Activated T-cell treated with anti-CD3 and anti-CD28 coated beads, Interleukin-2, amount 50 U/mL, for 1 hour (primary cell): ENCODE measurements around the gene COL4A2.
A peak's percentile ranks its signal among the peaks of the same experiment; 100 is the strongest.
"Not testable (repeated sequence)": the region's sequence is repeated elsewhere in the genome, so short reads cannot be mapped to it uniquely, and the experiment has no call there.

Source experiments
- DNase-seq: peaks from one replicate; pipeline ENCODE4 v3.0.0-alpha.2; 2020

COL4A2 gene

GRCh38 chr13:110444226-110444653 is 137.2 kb downstream of the COL4A2 start:
- DNase-seq, result no peak

DNA sequence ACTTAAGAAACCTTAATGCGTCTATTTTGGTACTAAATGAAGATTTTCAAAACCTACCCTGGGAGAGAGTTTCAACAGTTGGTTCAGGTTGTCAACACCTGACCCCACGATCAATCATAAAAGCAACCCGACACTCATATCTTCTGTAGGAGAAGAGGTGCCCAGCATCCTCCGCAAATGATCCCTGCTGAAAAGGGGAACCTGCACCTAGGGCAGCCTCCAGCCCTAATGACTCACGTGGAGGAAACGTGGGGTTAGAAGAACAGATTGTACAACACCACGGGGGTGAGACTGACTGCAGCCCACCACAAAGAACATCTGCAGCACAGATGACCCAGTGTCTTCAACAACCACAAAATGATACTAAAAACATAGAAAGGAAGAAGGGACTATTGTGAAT is 138.1 kb downstream of the COL4A2 start:
- DNase-seq, result no peak

DNA sequence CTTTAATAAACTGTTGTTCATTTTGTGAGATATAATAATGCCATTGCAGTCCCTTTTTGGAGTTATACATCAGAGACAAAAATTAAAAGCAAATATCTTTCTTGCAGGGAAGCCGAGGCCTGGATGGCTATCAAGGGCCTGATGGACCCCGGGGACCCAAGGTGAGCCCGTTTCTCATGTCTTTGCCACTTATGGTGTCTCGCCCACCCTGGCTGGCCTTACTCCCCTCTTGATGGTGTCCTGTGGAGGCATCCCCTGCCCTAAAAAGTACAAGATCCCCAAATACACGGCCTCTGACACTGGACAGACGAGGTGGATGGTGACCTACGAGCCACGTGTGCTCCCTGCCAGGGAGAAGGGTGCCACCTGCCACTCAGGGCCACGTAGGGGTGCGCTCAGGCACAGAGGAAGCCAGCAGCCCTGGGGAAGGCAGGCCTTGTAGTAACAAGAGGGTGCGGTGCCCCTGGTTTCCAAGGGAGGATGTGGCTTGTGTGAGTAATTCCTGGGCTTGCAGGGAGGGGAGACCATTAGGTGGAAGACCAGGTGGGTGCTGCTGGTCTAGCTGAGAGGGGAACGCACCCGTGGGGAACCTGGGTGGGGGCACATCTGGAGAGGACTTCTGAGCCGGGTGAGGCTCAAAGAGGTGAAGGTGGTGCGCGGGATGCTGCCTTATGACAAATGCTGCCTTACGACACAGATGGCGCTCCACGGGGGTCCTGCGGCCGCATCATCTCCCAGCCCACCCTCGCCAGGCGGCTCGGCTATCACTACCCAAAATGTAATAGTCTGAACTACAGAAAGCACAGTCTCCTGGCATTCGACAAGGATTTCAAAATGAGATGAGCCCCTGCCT is 138.9 kb downstream of the COL4A2 start:
- DNase-seq, result no peak

- DNase-seq, result no peak
Measured at GRCh38 chr13:110446575-110446890, 139.4 kb downstream of the COL4A2 start.

DNA sequence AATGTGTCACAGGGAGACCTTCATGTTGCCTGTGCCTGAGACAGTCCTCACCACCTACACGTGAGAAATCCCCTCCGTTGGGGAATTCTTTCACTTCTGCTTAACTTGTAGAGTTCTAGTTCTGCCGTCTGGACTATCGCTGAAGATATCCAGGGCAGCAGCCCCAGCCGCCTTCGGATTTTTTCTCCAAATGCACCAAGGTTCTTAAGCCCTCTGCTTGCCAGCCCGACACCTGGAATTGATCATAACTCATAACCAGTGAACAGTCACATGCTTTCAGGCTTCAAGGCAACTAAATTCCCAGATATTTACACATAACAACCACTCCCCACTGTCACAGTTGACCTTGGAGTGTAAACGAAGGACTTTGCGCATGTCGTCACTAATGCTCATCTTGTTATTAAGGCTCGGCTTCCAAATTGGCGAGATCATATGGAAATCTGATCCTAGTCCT is 140.0 kb downstream of the COL4A2 start:
- DNase-seq, result no peak

GRCh38 chr13:110447801-110448200 is 140.7 kb downstream of the COL4A2 start:
- no peak for DNase-seq

DNA sequence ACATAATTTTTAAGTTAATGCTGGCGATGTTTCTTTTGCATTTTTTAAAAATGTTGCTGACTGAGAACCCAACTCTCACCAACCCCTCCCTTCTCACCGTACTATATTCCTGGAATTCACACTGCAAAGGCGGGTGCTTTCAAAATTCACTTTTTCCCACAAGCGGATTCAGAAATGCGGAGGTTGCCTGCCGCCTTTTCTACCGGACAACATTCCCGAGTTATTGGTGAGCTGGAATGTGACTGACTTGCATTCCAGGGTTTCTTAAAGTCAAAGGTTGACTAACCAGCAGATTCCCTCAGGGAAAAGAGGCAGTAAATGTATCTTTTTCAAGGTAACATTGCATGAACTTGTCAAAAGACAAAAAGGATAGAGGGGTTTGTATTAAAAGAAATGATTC is 141.1 kb downstream of the COL4A2 start:
- no peak for DNase-seq

DNA sequence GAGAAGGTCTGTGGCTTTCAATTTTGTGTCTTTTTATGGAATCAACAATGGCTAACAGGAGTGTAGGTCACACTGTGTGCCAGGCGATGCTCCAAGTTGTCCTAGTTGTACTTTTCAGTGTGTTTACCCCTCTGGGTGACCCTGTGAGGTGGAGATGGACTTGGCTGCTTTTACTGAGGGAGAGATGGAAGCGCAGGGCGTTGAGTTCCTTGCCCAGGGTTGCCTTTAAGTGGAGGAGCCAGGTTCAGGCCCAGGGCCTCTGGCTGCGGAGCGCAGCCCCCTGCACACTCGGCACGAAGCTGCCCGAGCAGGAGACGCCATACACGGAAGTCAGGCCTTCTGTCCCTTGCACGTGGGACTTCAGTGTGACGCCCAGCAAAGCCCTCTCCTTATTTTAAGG is 141.6 kb downstream of the COL4A2 start:
- no peak for DNase-seq

DNA sequence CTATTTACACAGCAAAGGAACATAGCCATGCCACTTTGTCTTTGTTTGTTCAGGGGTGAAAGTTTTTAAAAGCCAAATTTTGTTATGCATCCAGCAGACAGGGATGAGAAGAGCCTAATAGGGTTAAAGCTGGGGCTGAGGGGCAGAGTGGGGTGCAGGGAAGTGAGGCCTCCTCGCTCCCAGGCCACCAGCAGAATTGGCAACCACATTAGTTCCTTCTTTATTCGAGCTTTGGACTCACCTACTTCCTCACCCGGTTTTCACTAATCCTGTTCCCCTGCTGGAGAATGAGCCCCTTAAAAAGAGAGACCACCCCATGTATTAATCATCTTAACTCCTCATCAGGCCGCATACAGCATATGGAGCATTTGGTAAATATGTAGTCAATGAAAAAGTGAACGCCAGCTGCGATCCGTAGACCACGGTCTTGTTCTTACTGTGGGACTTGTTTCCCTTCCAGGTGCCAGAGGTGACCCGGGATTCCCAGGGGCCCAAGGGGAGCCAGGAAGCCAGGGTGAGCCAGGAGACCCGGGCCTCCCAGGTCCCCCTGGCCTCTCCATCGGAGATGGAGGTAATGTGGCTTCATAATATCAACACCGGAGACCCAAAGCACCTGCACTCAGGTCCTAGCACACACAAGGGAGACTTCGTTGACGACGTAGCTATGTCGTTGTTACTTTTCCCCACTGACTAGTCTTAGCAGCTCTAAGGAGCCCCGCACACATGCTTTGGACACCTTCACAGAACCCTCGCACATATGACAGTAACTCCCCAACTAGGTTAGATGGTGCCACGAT is 142.3 kb downstream of the COL4A2 start:
- no peak for DNase-seq

DNA sequence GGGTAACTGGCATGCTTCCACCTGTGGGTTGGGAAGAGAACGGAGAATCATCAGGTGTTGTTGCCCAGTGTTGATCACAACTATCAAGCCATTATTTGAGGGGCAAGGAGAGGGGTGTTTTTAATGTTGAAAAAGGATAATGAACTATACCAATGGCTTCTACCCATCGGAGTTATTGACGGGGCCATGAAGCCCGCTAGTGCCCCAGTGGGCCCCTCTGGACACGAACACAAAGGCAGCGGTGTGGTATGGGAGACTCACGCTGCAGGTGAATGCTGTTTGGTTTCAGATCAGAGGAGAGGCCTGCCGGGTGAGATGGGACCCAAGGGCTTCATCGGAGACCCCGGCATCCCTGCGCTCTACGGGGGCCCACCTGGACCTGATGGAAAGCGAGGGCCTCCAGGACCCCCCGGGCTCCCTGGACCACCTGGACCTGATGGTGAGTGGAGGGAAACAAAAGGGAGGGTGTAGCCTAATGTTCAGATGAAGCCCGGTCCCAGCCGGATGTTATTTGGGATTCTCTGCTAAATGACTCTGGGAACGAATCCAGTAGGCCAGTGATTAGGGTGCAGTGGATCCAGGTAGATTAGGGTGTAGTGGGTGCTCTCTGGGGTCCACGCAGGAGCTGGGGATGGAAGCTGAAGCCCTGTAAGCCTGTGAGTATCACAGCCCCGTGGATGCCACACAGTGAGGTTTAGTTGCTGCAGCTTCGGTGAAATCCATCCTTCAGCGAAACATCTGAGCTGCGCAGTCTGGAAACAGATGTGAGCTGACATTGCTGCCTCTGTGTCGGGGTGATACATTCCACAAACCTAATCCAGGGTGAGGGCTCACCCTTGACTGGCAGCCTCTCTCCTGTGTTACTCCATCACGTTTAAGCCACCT is 143.2 kb downstream of the COL4A2 start:
- DNase-seq, result no peak

- DNase-seq, result no peak
Measured at GRCh38 chr13:110450941-110451730, 144.1 kb downstream of the COL4A2 start.

DNA sequence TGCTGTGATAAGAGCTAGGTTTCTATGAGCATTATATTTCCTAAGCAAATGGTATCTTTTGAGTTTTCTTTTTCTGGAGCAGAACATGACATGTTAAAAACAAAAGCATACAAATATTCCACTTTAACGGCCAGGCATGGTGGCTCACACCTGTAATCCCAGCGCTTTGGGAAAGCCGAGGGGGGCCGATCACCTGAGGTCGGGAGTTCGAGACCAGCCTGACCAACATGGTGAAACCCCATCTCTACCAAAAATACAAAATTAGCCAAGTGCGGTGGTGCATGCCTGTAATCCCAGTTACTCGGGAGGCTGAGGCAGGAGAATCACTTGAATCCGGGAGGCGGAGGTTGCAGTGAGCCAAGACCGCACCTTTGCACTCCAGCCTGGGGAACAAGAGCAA is 146.0 kb downstream of the COL4A2 start:
- DNase-seq, result not testable (repeated sequence)

DNA sequence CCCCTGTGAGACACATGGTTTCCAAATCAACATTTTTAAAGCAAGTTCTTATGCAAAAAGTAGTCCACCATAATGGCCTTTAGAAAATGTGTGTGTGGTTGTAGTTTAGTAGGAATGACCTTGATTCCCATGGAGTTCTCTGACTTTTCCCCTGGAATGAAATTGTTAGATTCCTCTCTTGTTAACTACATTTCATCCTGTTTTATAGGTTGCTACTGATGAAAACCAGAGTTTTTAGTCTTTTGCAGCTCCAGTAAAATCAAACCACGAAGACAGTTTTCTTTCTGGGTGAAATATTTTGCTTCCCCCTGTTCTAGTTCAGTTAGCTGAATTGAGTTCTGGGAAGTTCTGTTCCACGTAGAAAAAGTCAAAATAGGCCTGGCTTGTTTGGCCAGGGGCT is 146.7 kb downstream of the COL4A2 start:
- no peak for DNase-seq

DNA sequence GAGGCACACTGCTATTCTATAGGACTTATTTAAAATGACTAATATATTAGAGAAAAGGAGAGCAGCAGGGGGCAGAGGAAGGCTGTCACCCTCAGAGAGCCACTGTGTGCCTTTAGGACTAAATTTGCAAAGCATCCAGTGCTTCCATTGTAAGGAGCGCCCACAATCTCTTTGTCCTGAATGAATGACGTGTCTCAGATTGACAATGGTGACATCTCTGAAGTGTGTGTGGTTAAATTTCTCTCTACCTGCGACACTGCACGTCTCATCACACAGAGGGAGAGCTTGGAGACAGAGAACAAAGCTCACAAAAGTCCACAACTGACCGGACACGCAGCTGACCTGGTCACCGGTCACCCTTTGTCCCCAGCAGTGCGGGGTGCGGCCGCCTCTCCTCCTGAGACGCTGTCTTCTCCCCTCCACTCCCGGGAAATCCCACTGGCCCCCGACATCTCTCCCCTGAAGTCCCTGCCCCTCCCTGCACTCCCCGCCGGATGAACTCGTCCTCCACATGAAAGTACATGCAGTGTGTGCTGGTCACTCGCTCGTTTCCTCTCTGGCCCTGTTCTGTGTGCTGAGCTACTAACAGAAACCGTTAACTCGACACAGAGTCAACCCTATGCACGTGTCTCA is 147.3 kb downstream of the COL4A2 start:
- no peak for DNase-seq

DNA sequence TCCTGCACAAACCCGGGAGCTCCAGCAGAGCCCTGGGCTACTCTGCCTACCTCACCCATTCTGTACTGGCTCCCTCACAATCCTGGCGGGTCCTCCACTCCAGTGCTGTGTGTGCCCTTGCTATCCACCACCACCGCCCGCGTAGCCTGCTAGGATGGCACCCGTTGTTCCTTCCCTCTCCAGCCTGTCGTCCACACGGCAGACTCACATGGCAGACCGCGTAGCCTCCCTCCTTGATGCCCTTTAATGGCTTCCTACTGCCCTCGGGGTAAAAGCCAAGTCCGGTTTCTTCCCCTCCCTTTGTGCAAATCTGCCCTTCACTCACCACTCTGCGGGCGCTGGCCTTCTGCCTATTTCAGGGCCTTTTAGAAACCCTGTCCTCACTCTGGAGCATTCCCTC is 147.9 kb downstream of the COL4A2 start:
- DNase-seq, result no peak

DNA sequence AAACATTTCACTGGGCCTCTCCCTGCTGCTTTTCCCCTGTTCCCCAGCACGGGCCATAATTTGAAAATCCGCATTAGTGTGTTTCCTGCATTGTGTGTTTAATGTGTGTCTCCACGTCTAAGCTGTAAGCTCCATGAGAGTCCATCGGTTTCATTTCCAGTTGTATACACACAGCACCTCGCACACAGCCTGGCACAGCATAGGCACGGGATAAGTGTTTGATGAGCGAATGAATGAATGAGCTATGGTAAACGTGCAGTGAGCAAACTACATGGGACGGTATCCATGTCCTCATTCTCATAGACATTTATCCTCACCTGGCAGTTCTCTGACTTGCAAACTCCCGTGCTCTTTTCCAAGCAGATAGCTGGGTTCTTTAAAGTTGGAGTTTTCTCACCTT is 148.4 kb downstream of the COL4A2 start:
- no peak for DNase-seq

- DNase-seq, result peak; percentile 52
Measured at GRCh38 chr13:110455941-110456340, 148.9 kb downstream of the COL4A2 start.

GRCh38 chr13:110456550-110456949 is 149.5 kb downstream of the COL4A2 start:
- DNase-seq, result no peak

DNA sequence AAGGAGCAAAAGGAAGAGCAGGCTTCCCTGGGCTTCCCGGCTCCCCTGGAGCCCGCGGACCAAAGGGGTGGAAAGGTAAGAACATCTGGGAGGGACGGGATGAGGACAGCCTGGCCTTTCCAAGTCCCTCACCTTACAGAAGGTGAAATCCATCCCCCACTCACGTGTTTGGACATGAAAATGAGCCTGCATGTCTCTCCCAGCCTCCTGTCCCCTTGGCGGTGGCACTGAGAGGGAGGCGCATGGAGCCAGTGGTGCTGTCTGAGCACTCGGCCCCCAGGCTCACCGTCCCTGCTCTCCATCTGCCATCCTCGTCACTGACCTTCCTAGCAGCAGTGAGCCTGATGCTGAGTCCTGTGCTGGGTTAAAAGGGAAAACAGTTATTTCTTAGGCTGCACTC is 150.3 kb downstream of the COL4A2 start:
- no peak for DNase-seq

- no peak for DNase-seq
Measured at GRCh38 chr13:110458017-110458416, 150.9 kb downstream of the COL4A2 start.

- DNase-seq, result no peak
Measured at GRCh38 chr13:110458594-110459365, 151.7 kb downstream of the COL4A2 start.
